HepG2 (cell line): ENCODE results near the gene MTOR. TPM values are rescaled to one million over a fixed set of nuclear protein-coding genes. Genes with fewer than 3 reads are reported as not detected.
A peak's percentile ranks its signal among the peaks of the same experiment; 100 is the strongest.

Source experiments
- CREB1 ChIP-seq, 2 experiments: fragments of 450-650 bp in 1 of 2; IDR thresholded peaks; 2 replicates each; pipeline ENCODE4 v1.6.1; 2016 to 2017; ENCODE audit warnings: control low read depth in 1 of 2, mild to moderate bottlenecking in 1 of 2, missing compliant biosample characterization in 1 of 2, missing genetic modification characterization in 1 of 2
- E2F1 ChIP-seq: sonication (generic); formaldehyde crosslinking; IDR thresholded peaks from 2 replicates; pipeline ENCODE4 v1.5.0; 2020; ENCODE audit warnings: missing genetic modification reagents
- MXD3 ChIP-seq: IDR thresholded peaks from 2 replicates; pipeline ENCODE4 v1.6.1; 2016; ENCODE audit warnings: mild to moderate bottlenecking, missing biosample characterization, missing genetic modification reagents
- NR0B2 ChIP-seq: sonication (generic); formaldehyde crosslinking; IDR thresholded peaks from 2 replicates; pipeline ENCODE4 v1.4.0; 2020; ENCODE audit warnings: mild to moderate bottlenecking, missing genetic modification reagents
- POLR2A ChIP-seq, 2 experiments: IDR thresholded peaks; 2 replicates each; pipeline ENCODE4 v1.6.1; 2011; ENCODE audit warnings: low read depth in 2 of 2, low read length in 2 of 2, mild to moderate bottlenecking in 1 of 2, moderate library complexity in 1 of 2; ENCODE audit not compliant: insufficient read depth in 1 of 2
- SIN3B ChIP-seq: fragments of 150-350 bp; IDR thresholded peaks from 2 replicates; pipeline ENCODE4 v1.6.1; 2014; ENCODE audit warnings: low read length
- SSRP1 ChIP-seq: IDR thresholded peaks from 2 replicates; pipeline ENCODE4 v1.6.1; 2016; ENCODE audit warnings: control low read depth
- UBTF ChIP-seq: sonication (generic); formaldehyde crosslinking; IDR thresholded peaks from 2 replicates; pipeline ENCODE4 v1.4.0; 2020; ENCODE audit warnings: mild to moderate bottlenecking, missing genetic modification reagents
- ZBED4 ChIP-seq: sonication (generic); formaldehyde crosslinking; IDR thresholded peaks from 2 replicates; pipeline ENCODE4 v1.4.0; 2020; ENCODE audit warnings: missing genetic modification reagents, borderline replicate concordance
- ZNF160 ChIP-seq: sonication (generic); formaldehyde crosslinking; IDR thresholded peaks from 2 replicates; pipeline ENCODE4 v1.8.0; 2022; ENCODE audit warnings: mild to moderate bottlenecking, inconsistent platforms, missing genetic modification reagents
- ZNF251 ChIP-seq: sonication (generic); formaldehyde crosslinking; IDR thresholded peaks from 2 replicates; pipeline ENCODE4 v1.9.0; 2021; ENCODE audit warnings: mild to moderate bottlenecking, missing genetic modification reagents
- ZNF550 ChIP-seq: sonication (generic); formaldehyde crosslinking; IDR thresholded peaks from 2 replicates; pipeline ENCODE4 v1.4.0; 2020; ENCODE audit warnings: mild to moderate bottlenecking, missing genetic modification reagents, borderline replicate concordance
- ZNF552 ChIP-seq: sonication (generic); formaldehyde crosslinking; IDR thresholded peaks from 2 replicates; pipeline ENCODE4 v1.9.0; 2022; ENCODE audit warnings: missing genetic modification reagents, mild to moderate bottlenecking, borderline replicate concordance
- ZNF879 ChIP-seq: sonication (generic); formaldehyde crosslinking; IDR thresholded peaks from 2 replicates; pipeline ENCODE4 v1.8.1; 2023; ENCODE audit warnings: missing genetic modification reagents
- polyA plus RNA-seq, 8 experiments: library from polyadenylated mRNA; depleted of rRNA in 3 of 8; stranded (reverse) in 7 of 8; unstranded in 1 of 8; fragments of >200 nt; fragmentation: Illumina TruSeq in 4 of 8; extraction: Trizol in 4 of 8; gene quantifications; 2 replicates each; pipeline versions ENCODE4 v1.2.1 to v1.2.3, GENCODE V29; 2011 to 2016; ENCODE audit warnings: low read depth in 4 of 8, missing spikeins in 1 of 8, mixed read lengths in 1 of 8; ENCODE audit not compliant: insufficient read depth in 1 of 8
- total RNA-seq, 5 experiments: library from RNA; depleted of rRNA; stranded (reverse); fragments of >200 nt; fragmentation: Illumina TruSeq; extraction: Trizol; gene quantifications; 2 replicates each; pipeline ENCODE4 v1.2.3, GENCODE V29; 2016; ENCODE audit warnings: low read depth in 1 of 5
- TF ChIP-seq, protein P1 (sequence below): sonication (generic); formaldehyde crosslinking; IDR thresholded peaks from 2 replicates; pipeline ENCODE4 v1.5.0; 2020; ENCODE audit warnings: mild to moderate bottlenecking, missing genetic modification reagents, borderline replicate concordance

MTOR gene
- total and polyA plus RNA-seq, 2 of the 13 experiments (the other 11 are each of a cell fraction or from before 2014, with no cell fraction given), result 24.6 to 34.6 TPM

- TF ChIP-seq, protein P1, sequence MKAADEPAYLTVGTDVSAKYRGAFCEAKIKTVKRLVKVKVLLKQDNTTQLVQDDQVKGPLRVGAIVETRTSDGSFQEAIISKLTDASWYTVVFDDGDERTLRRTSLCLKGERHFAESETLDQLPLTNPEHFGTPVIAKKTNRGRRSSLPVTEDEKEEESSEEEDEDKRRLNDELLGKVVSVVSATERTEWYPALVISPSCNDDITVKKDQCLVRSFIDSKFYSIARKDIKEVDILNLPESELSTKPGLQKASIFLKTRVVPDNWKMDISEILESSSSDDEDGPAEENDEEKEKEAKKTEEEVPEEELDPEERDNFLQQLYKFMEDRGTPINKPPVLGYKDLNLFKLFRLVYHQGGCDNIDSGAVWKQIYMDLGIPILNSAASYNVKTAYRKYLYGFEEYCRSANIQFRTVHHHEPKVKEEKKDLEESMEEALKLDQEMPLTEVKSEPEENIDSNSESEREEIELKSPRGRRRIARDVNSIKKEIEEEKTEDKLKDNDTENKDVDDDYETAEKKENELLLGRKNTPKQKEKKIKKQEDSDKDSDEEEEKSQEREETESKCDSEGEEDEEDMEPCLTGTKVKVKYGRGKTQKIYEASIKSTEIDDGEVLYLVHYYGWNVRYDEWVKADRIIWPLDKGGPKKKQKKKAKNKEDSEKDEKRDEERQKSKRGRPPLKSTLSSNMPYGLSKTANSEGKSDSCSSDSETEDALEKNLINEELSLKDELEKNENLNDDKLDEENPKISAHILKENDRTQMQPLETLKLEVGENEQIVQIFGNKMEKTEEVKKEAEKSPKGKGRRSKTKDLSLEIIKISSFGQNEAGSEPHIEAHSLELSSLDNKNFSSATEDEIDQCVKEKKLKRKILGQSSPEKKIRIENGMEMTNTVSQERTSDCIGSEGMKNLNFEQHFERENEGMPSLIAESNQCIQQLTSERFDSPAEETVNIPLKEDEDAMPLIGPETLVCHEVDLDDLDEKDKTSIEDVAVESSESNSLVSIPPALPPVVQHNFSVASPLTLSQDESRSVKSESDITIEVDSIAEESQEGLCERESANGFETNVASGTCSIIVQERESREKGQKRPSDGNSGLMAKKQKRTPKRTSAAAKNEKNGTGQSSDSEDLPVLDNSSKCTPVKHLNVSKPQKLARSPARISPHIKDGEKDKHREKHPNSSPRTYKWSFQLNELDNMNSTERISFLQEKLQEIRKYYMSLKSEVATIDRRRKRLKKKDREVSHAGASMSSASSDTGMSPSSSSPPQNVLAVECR (CRISPR knock-in tag), result peak; percentile 67
- no peak for TF ChIP-seq ZNF160 (CRISPR knock-in tag)
- no peak for TF ChIP-seq SIN3B
- TF ChIP-seq ZNF879 (CRISPR knock-in tag), result no peak
- no peak for TF ChIP-seq ZNF251 (CRISPR knock-in tag)
- no peak for TF ChIP-seq E2F1 (CRISPR knock-in tag)
- TF ChIP-seq ZNF552 (CRISPR knock-in tag), result no peak
- no peak for TF ChIP-seq ZNF550 (CRISPR knock-in tag)
- no peak; the same call in 1 of the 2 replicates for TF ChIP-seq CREB1 (IDR thresholded peaks at IDR 0.05)
- no peak for TF ChIP-seq CREB1 (CRISPR knock-in tag; IDR thresholded peaks at IDR 0.05)
- TF ChIP-seq MXD3, result peak; percentile 34; the same call in 1 of the 2 replicates
- TF ChIP-seq ZBED4, result no peak
- TF ChIP-seq SSRP1 (CRISPR knock-in tag), result no peak
- peak; percentile 36; the same call in 1 of the 2 replicates for TF ChIP-seq UBTF (CRISPR knock-in tag)
- peak; percentile 62; the same call in 1 of the 2 replicates for TF ChIP-seq NR0B2
- TF ChIP-seq POLR2A (IDR thresholded peaks at IDR 0.05; ENCODE audit: insufficient read depth in 1 of 2, low read depth in 2 of 2, low read length in 2 of 2), result peak; percentile 2 to 41; a peak in 2 of 4 replicates
Observed at GRCh38 chr1:11059155-11059967, 203.0 kb downstream of the MTOR start (continued).
